K562 (cell line): ENCODE measurements around the gene MYADML2. TPM values are rescaled to one million over a fixed set of nuclear protein-coding genes. Genes with fewer than 3 reads are reported as not detected.

ENCODE experiments used
- ATAC-seq: fragments of 200-7000 bp; cut with Tn5 transposase; 3 replicates; pipeline ENCODE4 v1.9.1; 2020; ENCODE audit warnings: moderate library complexity
- BruUV-seq: library from RNA; stranded (reverse); fragments of 400-500 nt; replicated peaks from 2 replicates; lab custom pipeline; 2021; lab: Mats Ljungman, UMichigan
- CTCF ChIA-PET: fragments of 300-600 bp; formaldehyde crosslinking; extraction: SDS; loops from one replicate; lab custom pipeline; 2021; ENCODE audit warnings: low intra/inter-chr PET ratio; lab: Yijun Ruan, JAX
- POLR2A ChIA-PET: fragments of 300-600, 350-650 bp; sonication (Branson Sonifier 250); formaldehyde crosslinking; extraction: SDS; loops from one replicate; lab custom pipeline; 2021; ENCODE audit warnings: antibody characterized with exemption, inconsistent platforms; lab: Yijun Ruan, JAX
- DNase-seq, 4 experiments: peaks; one replicate each; pipeline versions ENCODE4 v3.0.0 to v3.0.0-alpha.2; 2011 to 2018; ENCODE audit warnings: low spot score in 3 of 4, mixed read lengths in 3 of 4; ENCODE audit errors: extremely low read depth in 1 of 4
- FAIRE-seq: peaks from 2 replicates; lab custom pipeline; 2011; peaks lifted over from hg19 to GRCh38; lab: Jason Lieb, UNC
- H2AFZ ChIP-seq: 2 replicates; pipeline ENCODE4 v1.6.0; 2011; ENCODE audit warnings: low read depth, low read length, control low read depth, inconsistent platforms
- H3K27ac ChIP-seq: fragments of 200-600 bp; 3 replicates; pipeline ENCODE4 v1.8.0; 2011; ENCODE audit warnings: low read depth, mild to moderate bottlenecking, control low read depth, inconsistent platforms, low read length, moderate library complexity, mixed read lengths; ENCODE audit errors: extremely low read depth
- H3K27me3 ChIP-seq, 2 experiments: fragments of 300-600 bp in 1 of 2; 2 replicates in 1 of 2; 3 replicates in 1 of 2; pipeline versions ENCODE4 v1.6.0 to v1.8.0; 2011; ENCODE audit warnings: inconsistent platforms in 2 of 2, low read length in 2 of 2, mild to moderate bottlenecking in 1 of 2, mixed read lengths in 1 of 2, moderate library complexity in 1 of 2; ENCODE audit not compliant: control insufficient read depth in 2 of 2, insufficient read depth in 2 of 2
- H3K36me3 ChIP-seq: fragments of 300-600 bp; 3 replicates; pipeline ENCODE4 v1.8.0; 2011; ENCODE audit warnings: mild to moderate bottlenecking, low read length, inconsistent platforms; ENCODE audit not compliant: control insufficient read depth, insufficient read depth
- H3K4me1 ChIP-seq, 2 experiments: fragments of 200-600 bp in 1 of 2; replicated peaks in 1 of 2; 2 replicates in 1 of 2; 3 replicates in 1 of 2; pipeline versions ENCODE4 v1.5.1 to v1.8.0; 2011; ENCODE audit warnings: inconsistent platforms in 2 of 2, low read length in 2 of 2, mild to moderate bottlenecking in 1 of 2, mixed read lengths in 1 of 2, moderate library complexity in 1 of 2; ENCODE audit not compliant: control insufficient read depth in 2 of 2, insufficient read depth in 2 of 2
- H3K4me2 ChIP-seq: 2 replicates; pipeline ENCODE4 v1.6.1; 2011; ENCODE audit warnings: low read length, control low read depth, inconsistent platforms, mixed read lengths; ENCODE audit not compliant: insufficient read depth
- H3K4me3 ChIP-seq: fragments of 200-600 bp; sonication (generic), shearing (Covaris generic); 2 replicates; pipeline ENCODE4 v1.5.1; 2016; ENCODE audit warnings: control low read depth, inconsistent platforms
- H3K79me2 ChIP-seq: fragments of 200-600 bp; 3 replicates; pipeline ENCODE4 v1.8.0; 2011; ENCODE audit warnings: low read length, inconsistent platforms; ENCODE audit not compliant: control insufficient read depth, insufficient read depth
- H3K9ac ChIP-seq, 2 experiments: 2 replicates each; pipeline versions ENCODE4 v1.6.0 to v1.6.1; 2011; ENCODE audit warnings: low read depth in 2 of 2, low read length in 2 of 2, control low read depth in 1 of 2, inconsistent platforms in 1 of 2, mild to moderate bottlenecking in 1 of 2, mixed read lengths in 1 of 2; ENCODE audit not compliant: insufficient read depth in 1 of 2
- H3K9me1 ChIP-seq: one replicate; pipeline ENCODE4 v1.6.0; 2011; ENCODE audit warnings: inconsistent platforms, mild to moderate bottlenecking, low read length, moderate library complexity; ENCODE audit not compliant: control insufficient read depth, insufficient read depth
- H3K9me3 ChIP-seq: replicated peaks from 2 replicates; pipeline ENCODE4 v1.5.1; 2011; ENCODE audit warnings: low read depth, low read length, inconsistent platforms; ENCODE audit not compliant: control insufficient read depth, insufficient read depth
- H4K20me1 ChIP-seq: replicated peaks from 2 replicates; pipeline ENCODE4 v1.6.1; 2011; ENCODE audit warnings: low read length, inconsistent platforms, mixed read lengths; ENCODE audit not compliant: control insufficient read depth, insufficient read depth
- EP300 ChIP-seq: IDR thresholded peaks from 2 replicates; pipeline ENCODE4 v1.6.1; 2012; ENCODE audit warnings: low read length, improper control_type of control experiment
- NFE2 ChIP-seq: IDR thresholded peaks from 2 replicates; pipeline ENCODE4 v1.6.1; 2014; ENCODE audit warnings: antibody characterized with exemption, low read depth
- NFXL1 ChIP-seq: fragments of 450-650 bp; formaldehyde crosslinking; IDR thresholded peaks from 2 replicates; pipeline ENCODE4 v1.4.0; 2021; ENCODE audit warnings: mild to moderate bottlenecking
- POLR2G ChIP-seq: fragments of 200-400 bp; formaldehyde crosslinking; IDR thresholded peaks from 2 replicates; pipeline ENCODE4 v1.6.1; 2017; ENCODE audit warnings: low read depth, mild to moderate bottlenecking, antibody characterized with exemption, low read length, moderate library complexity
- ZFP1 ChIP-seq: fragments of 450-650 bp; formaldehyde crosslinking; IDR thresholded peaks from 2 replicates; pipeline ENCODE4 v1.4.0; 2020; ENCODE audit warnings: mild to moderate bottlenecking, mixed read lengths
- ZFPM2 ChIP-seq: fragments of 250-450 bp; sonication (Bioruptor Pico); IDR thresholded peaks from 2 replicates; pipeline ENCODE4 v1.5.1; 2022; ENCODE audit warnings: mild to moderate bottlenecking
- ZNF695 ChIP-seq: fragments of 450-650 bp; formaldehyde crosslinking; IDR thresholded peaks from 2 replicates; pipeline ENCODE4 v1.4.0; 2020; ENCODE audit warnings: mild to moderate bottlenecking, moderate library complexity
- ZNF707 ChIP-seq: fragments of 250-450 bp; sonication (Bioruptor Pico); conservative IDR thresholded peaks from 2 replicates; pipeline ENCODE4 v1.8.0; 2022; ENCODE audit warnings: inconsistent platforms, mild to moderate bottlenecking, moderate library complexity
- WGBS: fragments of 100-300 bp; shearing (Covaris generic); methylation state at CpG from one replicate; pipeline ENCODE4 v1.1.6; 2016; ENCODE audit warnings: low coverage, mixed read lengths; ENCODE audit not compliant: insufficient coverage; ENCODE audit errors: missing lambda C conversion rate; 5-methylcytosine and 5-hydroxymethylcytosine counted together
- in situ Hi-C: fragments of 300-500 bp; cut with MboI; formaldehyde crosslinking; loops from 4 replicates; pipeline ENCODE4 v1.15.0; 2018; ENCODE audit warnings: inconsistent platforms, mixed read lengths
- intact Hi-C: fragments of 100-400 bp; cut with micrococcal nuclease; formaldehyde crosslinking; loops from 2 replicates; pipeline ENCODE4 v1.14.2; 2022
- polyA plus RNA-seq, 8 experiments: library from polyadenylated mRNA; depleted of rRNA in 4 of 8; stranded (reverse) in 5 of 8; unstranded in 3 of 8; fragments of >200 nt; fragmentation: Nextera tagmentation in 2 of 8; fragmentation: Illumina TruSeq in 1 of 8; extraction: Ambion mirVana in 2 of 8; extraction: Trizol in 1 of 8; gene quantifications; 2 replicates each; pipeline versions ENCODE4 v1.2.1 to v1.2.3, GENCODE V29; 2011 to 2014; ENCODE audit warnings: inconsistent platforms in 1 of 8, missing spikeins in 1 of 8
- total RNA-seq, 7 experiments: library from RNA; depleted of rRNA in 6 of 7; stranded (reverse); fragments of >200 nt in 6 of 7; fragmentation: Illumina TruSeq in 2 of 7; extraction: Trizol in 2 of 7; gene quantifications; 2 replicates each; pipeline versions ENCODE4 v1.2.1 to v1.2.3, GENCODE V29; 2011 to 2021; ENCODE audit warnings: low replicate concordance in 1 of 7
- TF ChIP-seq, protein P1 (sequence below): sonication (generic); formaldehyde crosslinking; IDR thresholded peaks from 2 replicates; pipeline ENCODE4 v1.8.1; 2023; ENCODE audit warnings: mild to moderate bottlenecking, missing genetic modification reagents

MYADML2 gene
- total and polyA plus RNA-seq, 9 of the 15 experiments (the other 6 are each of a cell fraction or from before 2014, with no cell fraction given), result not detected

GRCh38 chr17:81990836-81991683 is 44.0 kb upstream of the MYADML2 start (continued):
- TF ChIP-seq, protein P1, sequence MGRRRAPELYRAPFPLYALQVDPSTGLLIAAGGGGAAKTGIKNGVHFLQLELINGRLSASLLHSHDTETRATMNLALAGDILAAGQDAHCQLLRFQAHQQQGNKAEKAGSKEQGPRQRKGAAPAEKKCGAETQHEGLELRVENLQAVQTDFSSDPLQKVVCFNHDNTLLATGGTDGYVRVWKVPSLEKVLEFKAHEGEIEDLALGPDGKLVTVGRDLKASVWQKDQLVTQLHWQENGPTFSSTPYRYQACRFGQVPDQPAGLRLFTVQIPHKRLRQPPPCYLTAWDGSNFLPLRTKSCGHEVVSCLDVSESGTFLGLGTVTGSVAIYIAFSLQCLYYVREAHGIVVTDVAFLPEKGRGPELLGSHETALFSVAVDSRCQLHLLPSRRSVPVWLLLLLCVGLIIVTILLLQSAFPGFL, result no peak
- TF ChIP-seq ZFPM2 (CRISPR knock-in tag) (no peak), NFE2 (no peak), ZNF695 (no peak), ZNF707 (CRISPR knock-in tag) (no peak), NFXL1 (CRISPR knock-in tag) (no peak), EP300 (no peak)

DNA sequence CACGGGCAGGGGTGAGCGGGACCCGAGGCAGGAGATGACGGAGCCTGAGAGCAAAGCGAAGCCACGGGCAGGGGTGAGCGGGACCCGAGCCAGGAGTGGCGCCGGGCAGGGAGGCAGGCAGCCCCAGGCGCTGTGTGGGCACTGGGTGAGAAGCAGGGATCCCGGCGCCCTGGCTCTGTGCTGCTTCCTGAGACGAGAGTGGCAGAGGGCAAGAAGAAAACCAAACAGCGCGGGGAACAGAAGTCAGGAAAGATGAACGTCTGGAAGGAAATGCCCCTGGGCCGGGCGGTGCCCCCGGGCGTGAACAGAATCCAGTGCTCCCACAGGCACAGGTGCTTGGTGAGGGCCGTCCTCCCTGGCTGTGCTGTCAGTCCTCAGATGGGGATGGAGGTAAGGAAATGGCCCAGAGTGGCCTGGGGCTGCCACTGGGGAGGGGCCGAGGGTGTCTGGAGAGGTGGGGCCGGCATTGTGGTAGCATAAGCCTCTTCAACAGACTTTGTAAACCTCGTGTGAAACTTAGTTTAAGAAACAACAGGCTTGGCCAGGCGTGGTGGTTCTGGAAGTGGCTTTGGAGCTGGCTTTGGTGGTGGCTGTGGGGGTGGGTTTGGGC is 40.2 kb upstream of the MYADML2 start:
- no peak overlapping the region for H3K27ac ChIP-seq
- H3K36me3 ChIP-seq, result peaks cover 27% of the 10 kb centered on the region; the same call in 2 of the 3 replicates
- DNase-seq, result no peak
- H3K9ac ChIP-seq, result peak overlapping the region in 1 of 2 experiments; percentile 26; a peak in 1 of 4 replicates
- no peak overlapping the region for H2AFZ ChIP-seq
- ChIA-PET CTCF (no interaction called here), POLR2A (no interaction called here)
- H3K4me1 ChIP-seq, result peaks cover 0 to 35% of the 10 kb centered on the region in 2 experiments; a peak in 2 of 5 replicates
- no peaks in the 10 kb centered on the region for H3K27me3 ChIP-seq
- no peak overlapping the region for H3K4me2 ChIP-seq
- no peaks in the 10 kb centered on the region for H3K79me2 ChIP-seq
- H3K9me1 ChIP-seq, result no peaks in the 10 kb centered on the region
- no TSS peak for BruUV-seq
- H3K4me3 ChIP-seq, result no peak overlapping the region
- TF ChIP-seq ZFP1 (CRISPR knock-in tag), result no peak
- TF ChIP-seq POLR2G, result peak; percentile 19; the same call in 1 of the 2 replicates
- TF ChIP-seq, all 486 proteins: peak for 1
- WGBS, result 90% methylated on average over 23 of the region's 26 CpGs
- H4K20me1 ChIP-seq, result no peaks in the 10 kb centered on the region
- intact Hi-C loops (no loop called here), in situ Hi-C loops (no loop called here)
- no peaks in the 10 kb centered on the region for H3K9me3 ChIP-seq
- ATAC-seq, result no peak
- no peak for FAIRE-seq
